H1 (cell line): ENCODE measurements around the gene CHRM1. TPM values are rescaled to one million over a fixed set of nuclear protein-coding genes. Genes with fewer than 3 reads are reported as not detected.
A peak's percentile ranks its signal among the peaks of the same experiment; 100 is the strongest.

ENCODE experiments used
- BRCA1 ChIP-seq: IDR thresholded peaks from 2 replicates; pipeline ENCODE4 v1.6.1; 2012; ENCODE audit warnings: low read depth, low read length, improper control_type of control experiment
- GABPA ChIP-seq: IDR thresholded peaks from 2 replicates; pipeline ENCODE4 v1.6.1; 2011; ENCODE audit warnings: mild to moderate bottlenecking, low read length, moderate library complexity, borderline replicate concordance; ENCODE audit not compliant: insufficient read depth
- MAFK ChIP-seq: IDR thresholded peaks from 2 replicates; pipeline ENCODE4 v1.6.1; 2012; ENCODE audit warnings: low read depth, mild to moderate bottlenecking, improper control_type of control experiment, low read length
- SIRT6 ChIP-seq: IDR thresholded peaks from one replicate; pipeline ENCODE4 v1.7.1; 2012; ENCODE audit warnings: low read length, inconsistent platforms
- USF2 ChIP-seq: IDR thresholded peaks from 2 replicates; pipeline ENCODE4 v1.6.1; 2011; ENCODE audit warnings: low read length, improper control_type of control experiment
- polyA plus RNA-seq, 7 experiments: library from polyadenylated mRNA; depleted of rRNA in 3 of 7; stranded (reverse) in 5 of 7; unstranded in 2 of 7; fragments of >200 nt in 5 of 7; fragments of 200-250 nt in 2 of 7; gene quantifications; 1 replicate in 5 of 7; 2 replicates in 1 of 7; 4 replicates in 1 of 7; pipeline versions ENCODE4 v1.2.1 to v1.2.3, GENCODE V29; 2011 to 2013; ENCODE audit warnings: missing spikeins in 2 of 7, mixed read lengths in 2 of 7
- total RNA-seq: library from RNA; stranded (reverse); fragmentation: NEBNext Ultra II Directional; extraction: Animal tissue kit (Norgen Biotek cat#: 25700); gene quantifications from 2 replicates; pipeline ENCODE4 v1.2.1, GENCODE V29; 2021

The CHRM1 gene
- total and polyA plus RNA-seq, 2 of the 8 experiments (the other 6 are each of a cell fraction or from before 2014, with no cell fraction given): 0.08 TPM; not detected in 1

- no peak for TF ChIP-seq USF2
- TF ChIP-seq GABPA: peak; percentile 50; the same call in 1 of the 2 replicates
- no peak for TF ChIP-seq BRCA1
- TF ChIP-seq SIRT6: no peak
- TF ChIP-seq MAFK: no peak
Observed at GRCh38 chr11:62909107-62909894, 11.9 kb downstream of the CHRM1 start (continued).
